Left kidney (tissue), 2 donors: ENCODE results near the gene CLIP2. TPM values are rescaled to one million over a fixed set of nuclear protein-coding genes. Genes with fewer than 3 reads are reported as not detected.

Source experiments
- DNase-seq: peaks from one replicate; pipeline ENCODE4 v3.0.0-alpha.2; 2013
- polyA plus RNA-seq: library from polyadenylated mRNA; unstranded; fragments of 120-200 nt; gene quantifications from one replicate; pipeline ENCODE4 v1.2.1, GENCODE V29; 2013; ENCODE audit not compliant: insufficient read length

CLIP2 gene
- polyA plus RNA-seq, 1 donor: 22.3 TPM

DNA sequence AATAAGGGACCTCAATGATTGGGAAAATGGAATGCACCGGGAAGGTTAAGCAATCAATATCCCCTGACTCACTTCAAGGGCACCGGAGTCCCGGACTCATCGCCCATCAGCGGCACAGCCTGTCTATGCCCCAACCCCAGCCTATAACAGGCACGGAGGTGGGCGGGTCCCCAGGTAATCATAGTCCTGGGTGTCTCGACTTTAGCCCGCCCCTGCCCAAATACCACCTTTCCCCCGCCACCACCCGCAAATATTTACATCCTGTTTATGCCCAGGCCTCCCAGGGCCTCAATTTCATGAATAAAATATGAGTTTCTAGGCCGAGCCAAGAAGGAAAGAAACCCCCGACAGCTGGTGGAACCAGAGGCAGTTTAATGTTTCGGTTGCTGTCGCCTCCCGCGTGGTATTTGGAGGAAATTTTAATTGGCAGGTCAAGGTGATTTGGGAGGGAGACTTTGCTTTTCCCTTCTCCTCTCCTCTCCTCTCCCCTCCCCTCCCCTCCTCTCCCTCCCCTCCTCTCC, 19.4 kb upstream of the CLIP2 start:
- peak; percentile 88 for DNase-seq

DNA sequence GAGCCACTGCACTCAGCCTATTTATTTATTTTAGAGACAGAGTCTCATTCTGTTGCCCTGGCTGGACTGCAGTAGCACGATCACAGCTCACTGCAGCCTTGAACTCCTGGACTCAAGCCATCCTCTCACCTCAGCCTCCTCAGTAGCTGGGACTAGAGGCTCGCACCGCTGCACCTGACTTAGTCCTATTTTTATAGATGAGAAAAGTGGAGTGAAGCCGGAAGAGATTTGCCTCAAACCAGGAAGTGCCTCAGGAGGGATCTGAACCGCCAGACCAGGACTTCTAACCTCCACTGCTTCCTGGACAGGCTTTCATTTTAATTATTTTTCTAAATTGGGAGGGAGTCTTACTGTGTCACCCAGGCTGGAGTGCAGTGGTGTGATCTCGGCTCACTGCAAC, 17.5 kb upstream of the CLIP2 start:
- no peak for DNase-seq

DNA sequence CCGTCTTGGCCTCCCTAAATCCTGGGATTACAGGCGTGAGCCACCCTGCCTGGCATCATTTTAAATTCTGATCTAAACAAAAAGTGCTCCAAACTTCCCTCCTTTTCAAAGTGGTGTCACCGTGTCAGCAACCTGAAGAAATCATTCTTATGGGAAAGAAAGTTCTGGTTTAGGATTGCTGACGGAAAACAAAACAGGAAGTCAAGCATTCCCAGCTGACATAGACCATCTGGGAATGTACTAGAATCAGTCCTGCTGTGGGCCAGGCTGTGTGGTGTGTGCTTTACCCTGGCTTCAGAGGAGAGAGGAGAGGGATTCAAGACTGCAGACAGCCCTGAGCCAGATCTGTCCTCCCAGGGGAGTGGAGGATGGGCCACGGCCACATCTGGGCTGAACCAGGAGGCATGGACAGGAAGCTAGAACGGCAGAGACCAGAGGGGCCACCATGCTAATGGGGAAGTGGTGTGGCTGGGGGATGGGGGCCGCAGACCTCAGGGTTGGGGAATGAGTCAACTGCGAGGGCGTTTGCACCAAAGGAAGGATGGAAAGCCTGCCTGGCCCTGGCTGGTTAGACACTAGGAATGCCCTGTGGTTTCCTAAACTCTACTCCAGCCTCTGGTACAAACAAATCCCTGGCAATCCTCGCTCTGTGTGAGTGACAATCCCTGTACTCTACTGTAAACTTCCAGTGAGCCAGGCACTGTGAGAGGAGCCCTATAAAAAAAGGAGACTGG, 16.7 kb upstream of the CLIP2 start:
- DNase-seq: peak; percentile 80

DNA sequence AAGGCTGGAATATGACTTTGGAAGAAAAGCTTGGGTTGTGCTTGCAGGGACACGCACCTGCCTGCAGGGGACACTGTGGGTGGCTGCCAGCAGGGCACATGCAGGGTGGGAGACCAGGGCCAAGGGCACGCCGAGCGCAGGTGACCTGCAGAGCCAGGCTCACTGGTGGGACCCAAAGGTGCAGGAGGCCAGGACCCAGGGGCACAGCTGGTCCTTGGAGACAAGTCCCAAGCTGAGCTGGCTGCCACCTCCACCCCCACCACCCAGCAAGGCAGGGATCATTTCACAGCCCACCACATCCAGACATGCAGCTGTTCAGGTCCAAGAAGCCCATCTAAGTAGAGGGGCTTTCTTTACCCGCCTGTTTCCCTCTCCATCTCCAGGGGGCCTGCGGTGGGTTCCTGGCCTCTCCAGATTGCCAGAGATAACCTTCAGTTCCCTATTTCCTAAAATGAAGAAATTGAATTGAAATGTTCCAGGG, 13.8 kb upstream of the CLIP2 start:
- DNase-seq: no peak

DNA sequence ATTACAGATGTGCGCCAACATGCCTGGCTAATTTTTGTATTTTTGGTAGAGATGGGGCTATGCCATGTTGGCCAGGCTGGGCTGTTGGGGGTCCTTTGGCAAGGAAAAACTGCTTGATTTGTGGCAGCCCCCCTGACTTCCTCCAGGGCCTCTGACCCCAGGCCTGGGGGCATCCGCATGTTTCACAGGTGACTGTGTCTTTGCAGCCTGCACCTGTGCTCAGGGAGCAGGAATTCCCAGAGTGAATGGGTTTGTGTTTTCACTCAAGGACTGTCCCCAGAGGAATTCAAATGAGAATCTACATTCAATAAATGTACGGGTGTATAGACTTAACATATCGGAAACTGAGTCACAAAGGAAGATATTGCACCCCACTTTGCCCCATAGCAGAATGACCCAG, 11.6 kb upstream of the CLIP2 start:
- DNase-seq: no peak

DNA sequence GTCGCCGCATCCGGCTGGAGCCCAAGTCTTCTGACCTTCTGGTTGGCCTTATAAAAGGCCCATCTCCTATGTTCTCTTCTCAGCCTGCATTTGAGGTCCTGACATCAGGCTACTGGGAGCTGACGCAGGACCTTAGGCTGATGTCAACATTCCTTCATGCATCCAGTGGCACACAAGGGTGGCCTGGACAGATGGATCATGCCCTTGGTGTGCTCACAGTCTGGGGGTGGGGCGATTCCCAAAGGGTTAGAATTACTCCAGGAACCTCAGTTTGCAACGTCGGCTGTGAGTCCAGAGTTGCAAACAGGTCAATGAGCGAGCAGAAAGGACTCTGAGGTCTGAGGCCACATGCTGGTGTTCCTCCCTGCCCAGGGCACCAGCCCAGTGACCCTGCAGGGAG, 8.2 kb upstream of the CLIP2 start:
- DNase-seq: no peak

DNA sequence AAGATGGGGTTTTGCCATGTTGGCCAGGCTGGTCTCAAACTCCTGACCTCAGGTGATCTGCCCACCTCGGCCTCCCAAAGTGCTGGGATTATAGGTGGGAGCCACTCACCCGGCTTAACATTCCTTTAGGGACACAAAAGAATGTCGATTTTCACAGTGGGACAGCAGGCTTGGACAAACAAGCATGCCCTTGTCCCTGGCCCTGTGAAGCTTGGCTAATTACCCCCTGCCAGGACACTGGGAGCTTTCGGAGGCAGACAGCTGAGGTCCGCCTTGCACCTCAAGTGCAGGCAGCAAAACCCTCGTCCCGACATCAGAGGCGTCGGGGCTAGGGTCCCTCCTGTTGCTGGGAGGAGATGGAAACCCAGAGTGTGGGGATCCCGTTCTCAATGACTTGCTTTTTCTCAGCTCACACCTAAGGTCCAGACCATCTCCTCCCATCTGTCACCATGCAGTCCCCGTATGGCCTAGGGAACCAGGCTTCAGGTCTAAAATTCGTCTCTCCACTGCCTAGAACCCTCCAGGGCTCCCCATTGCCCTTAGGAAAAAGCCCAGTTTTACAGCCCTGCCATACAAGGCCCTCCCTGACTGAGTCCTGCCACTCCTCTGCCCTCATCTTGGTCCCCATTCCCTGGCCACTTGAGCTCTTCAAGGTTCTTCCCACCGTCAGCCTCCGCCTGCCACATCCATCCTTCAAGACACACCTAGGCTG, 6.3 kb upstream of the CLIP2 start:
- no peak for DNase-seq

DNA sequence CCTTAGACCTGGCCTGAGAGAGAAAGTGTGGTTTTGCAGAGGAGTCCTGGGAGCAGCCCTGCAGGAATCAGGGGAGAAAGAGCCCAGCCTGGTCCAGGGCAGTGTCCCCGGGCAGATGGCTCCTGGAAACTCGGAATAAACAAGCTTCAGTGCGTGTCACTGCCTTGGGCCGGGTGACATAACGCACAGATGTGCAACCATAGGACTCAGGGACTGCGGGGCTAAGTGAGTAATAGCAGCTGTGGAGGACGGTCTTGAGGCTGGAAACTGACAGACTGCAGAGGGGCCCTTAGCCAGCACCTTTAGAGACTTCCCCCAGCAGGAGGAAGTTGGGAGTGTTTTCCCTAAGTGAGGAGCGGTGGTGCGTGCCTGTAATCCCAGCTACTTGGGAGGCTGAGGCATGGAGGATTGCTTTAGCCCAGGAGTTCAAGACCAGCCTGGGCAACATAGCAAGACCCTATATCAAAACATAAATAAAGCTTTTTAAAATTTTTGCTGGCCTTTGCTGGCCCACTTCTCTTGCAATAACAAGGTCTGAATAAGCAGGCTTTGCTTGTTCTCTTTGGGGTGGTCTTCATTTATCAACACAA, 5.3 kb upstream of the CLIP2 start:
- DNase-seq: no peak

DNA sequence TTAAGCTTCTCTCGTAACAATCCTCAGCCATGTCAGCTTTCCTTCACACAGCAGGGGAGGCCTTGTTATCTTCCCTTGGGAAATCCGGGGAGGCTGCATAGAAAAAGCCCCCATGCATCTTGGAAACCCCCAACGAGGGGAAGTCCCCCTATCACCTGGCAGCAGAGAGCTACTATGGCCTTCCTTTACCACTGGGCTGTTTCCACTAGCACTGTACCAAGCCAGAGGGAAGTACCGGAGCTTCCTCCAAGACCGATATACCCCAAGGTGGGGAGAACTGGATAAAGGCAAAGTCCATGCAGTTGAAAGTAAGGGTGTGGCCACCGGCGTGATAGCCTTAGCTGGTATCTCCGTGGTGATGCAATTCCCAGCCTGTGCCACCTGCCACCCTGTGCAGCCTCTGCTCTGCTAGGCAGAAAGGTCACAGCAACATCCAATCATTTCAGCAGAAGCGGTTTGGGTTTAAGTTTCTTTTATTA, 4.4 kb upstream of the CLIP2 start:
- no peak for DNase-seq

DNA sequence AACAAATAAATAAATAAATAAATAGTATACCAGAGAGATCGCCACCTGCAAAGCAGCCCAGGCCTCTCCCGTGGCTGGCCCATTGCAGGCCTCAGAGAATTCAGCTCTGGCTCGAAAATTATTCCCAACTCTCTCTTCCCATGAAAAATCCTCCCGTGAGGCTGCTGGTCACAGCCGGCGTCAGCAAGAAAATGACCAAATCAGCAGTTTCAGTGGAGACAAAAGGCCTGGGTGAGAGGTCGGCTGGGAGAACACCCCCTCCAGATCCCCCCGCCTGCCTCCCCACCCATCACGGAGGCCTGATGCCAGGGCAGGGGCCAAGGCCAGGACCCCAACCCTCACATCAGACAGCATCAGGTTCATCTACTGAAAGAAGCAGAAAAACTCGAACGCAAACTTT, 3.1 kb upstream of the CLIP2 start:
- DNase-seq: no peak

DNA sequence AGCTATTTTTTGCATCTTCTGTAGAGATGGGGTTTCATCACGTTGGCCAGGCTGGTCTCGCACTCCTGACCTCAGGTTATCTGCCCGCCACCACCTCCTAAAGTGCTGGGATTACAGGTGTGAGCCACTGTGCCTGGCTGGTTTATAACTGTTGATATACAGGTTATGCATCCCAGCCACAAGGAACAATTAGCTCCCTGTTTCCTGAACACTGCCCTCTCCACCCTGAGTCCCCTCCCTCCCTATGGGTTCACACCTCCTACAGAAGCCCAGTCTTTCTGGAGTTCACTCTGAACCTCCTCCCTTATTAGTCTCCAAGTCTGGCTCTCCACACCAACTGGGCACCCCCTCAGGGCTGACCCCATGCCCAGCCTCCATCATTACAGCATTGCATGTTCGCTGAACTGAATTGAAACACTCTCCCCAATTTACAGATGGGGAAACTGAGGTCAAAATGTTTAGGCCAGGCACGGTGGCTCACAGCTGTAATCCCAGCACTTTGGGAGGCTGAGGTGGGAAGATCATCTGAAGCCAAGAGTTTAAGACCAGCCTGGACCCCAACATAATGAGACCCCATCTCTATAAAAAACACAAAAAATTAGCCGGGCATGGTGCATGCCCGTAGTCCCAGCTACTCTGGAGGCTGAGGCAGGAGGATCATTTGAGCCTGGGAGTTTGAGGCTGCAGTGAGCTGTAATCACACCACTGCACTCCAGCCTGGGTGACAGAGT, 1.7 kb upstream of the CLIP2 start:
- no peak for DNase-seq

DNA sequence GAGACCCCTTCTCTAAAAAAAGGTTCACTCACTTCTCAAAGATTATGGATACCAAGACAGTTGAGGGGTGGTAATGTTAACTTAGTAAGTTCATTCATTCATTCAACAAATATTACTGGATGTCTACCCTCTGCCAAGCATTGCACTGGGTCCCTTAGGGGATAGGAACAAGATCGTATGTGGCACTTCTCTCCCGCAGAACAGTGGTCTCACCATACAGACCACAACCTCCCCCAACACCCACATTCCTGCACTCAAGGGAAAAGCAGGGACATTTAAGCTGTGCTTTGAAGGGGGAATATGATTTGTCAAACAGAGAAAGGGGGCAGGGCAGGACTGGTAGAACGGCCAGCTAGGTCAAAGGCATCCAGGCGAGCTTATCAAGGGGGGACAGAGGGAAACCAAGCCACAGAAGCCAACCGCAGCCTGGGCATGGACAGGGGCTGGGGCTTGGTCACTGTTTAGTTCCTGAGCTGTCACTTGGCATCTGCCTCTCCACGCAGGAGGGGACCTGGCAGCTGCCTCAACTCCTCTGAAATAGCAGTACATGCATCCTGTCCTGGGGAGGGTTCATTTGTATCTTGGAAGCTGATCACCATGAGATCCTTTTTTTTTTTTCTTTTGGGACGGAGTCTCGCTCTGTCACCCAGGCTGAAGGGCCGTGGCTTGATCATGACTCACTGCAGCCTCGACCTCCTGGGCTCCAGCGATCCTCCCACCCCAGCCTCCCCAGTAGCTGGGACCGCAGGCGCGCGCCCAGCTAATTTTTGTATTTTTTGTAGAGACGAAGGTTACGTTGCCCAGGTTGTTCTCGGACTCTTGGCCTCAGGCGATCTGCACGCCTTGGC, 949 bp upstream of the CLIP2 start:
- no peak for DNase-seq

DNA sequence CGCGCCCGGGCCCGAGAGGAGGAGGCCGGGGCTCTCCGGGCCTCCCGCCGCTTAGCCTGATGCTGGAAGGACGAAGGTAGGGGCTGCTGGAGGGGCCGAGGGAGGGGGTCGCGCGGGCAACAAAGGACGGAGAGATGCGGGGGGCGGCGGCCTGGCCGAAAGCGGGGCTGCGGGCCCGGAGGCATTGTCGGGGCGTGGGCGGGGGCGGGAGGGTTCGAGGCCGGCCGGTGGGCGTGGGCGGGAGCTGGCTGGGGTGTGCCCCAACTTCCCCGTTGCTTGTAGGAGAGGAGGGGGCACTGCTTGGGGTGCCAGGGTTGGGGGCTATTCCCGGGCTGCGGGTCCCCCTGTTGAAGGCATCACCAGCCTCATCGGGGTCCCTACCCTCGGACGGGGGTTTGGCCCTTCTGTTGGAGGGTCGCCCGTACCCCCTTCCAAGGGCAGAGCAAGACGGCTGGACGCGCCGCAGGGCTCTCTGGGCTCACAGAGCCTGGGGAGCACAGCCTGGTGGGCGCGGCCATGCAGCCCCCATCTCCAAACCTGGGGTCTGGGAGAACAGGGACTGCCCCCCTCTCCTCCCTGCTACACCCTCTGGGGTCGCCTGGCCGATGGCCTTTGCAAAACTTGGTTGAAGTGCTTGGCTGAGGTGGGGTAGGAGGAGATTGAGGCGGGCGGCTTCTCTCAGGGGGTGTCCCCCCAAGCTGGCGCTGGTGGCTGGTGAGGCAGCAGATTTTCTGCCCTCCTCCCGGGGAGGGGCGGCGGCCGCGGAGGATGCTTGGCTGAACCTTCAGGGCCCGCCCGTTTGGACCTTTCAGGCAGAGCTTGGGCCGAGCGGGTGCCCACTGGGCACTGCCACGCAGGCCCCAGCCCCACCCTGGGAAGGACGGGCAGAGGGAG, 699 bp downstream of the CLIP2 start:
- DNase-seq: no peak

DNA sequence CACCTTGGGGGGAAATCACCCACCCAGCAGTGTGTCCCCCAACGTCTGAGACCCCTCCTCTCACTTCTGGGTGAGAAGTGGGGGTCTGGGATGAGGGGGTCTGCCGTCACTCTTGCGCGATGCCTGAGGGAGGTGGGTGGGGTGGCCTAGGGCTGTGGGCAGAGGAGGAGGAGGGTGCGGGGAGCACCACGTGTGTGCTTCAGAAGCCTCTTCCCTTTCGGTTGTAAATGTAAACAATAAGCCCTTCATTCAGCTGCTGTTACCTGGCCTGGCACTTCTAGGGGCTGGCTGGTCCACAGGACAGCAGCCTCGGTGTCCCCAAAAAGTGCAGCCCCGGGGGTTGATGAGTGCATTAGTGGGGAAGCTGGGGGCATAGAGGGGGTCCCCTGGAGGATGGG, 1.3 kb downstream of the CLIP2 start:
- DNase-seq: no peak

DNA sequence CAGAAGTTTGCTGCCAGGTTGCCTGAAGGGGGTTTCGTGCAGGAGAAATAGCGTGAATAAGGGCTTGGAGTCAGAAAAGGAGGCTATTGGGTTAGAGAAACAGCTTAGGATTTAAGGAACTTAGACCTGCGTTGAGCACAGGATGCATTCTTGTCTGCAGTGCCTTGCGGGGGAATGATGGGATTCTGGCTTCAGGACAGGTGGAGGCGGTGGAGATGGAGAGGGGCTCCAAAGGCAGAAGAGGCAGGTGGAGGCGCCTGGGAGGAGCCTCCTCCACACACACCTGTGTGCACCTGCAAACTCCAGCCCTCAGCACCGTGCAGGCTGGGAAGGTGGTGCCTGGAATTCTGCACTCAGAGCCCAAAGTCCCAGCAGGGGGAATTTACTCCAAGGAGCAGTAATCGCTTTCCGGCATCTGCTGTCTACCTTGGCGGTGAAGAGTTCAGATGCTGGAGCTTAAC, 1.8 kb downstream of the CLIP2 start:
- no peak for DNase-seq

DNA sequence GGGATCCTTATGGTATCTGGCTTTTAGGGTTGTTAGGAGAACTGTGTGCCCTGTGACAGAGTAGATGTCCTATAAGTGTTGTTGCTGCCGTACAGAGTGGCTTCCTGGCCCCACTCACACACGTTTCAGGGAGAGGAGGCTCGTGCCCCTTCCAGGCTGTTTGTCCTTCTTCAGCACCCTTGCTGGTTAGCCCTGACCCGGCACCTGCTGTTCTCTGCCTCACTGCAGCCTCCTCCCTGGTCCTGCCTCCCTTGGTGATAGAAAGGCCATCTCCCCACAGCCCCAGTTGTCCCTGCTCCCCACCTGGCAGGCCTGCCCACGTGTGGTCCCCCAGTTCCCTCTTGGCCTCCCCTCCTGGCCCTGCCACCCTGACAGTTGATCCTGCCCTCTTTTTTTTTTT, 2.3 kb downstream of the CLIP2 start:
- no peak for DNase-seq

DNA sequence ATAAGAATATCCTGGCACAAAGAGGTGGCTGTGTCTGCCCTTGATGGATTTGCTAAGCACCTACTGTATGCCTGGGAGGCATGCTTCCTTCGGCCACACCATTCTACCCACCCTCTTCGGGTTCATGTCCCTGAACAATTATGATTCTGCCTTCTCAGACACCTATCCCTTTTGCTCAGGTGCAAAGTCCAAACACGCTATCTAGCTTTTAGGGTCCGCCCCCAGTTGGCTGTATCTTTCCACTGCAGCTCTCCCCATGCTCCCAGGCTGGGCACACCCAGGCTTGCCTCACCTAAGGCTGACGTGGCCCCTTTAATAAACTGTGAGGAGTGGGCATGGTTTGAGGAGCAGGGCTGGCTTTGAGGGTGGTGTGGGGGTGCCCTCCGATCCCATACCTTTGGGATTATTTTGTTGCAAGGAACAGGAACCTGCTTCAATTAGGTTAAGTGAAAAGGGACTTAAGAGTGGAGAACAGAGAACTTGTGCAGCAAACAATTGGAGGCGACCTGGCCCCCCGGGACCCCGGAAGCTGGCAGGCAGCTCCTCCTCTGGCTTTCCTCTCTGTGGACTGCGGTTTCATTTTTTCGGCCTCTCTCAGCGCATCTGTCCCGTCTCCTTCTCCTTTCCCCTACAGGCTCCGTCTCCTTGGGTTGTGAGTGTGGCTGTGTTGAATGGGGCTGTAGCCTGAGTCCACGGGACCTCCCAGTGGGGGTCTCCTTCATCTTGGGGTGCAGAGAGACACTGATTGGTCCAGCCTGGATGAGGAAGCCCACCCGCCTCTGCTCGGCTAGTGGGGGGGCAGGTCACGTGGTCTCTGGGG, 3.8 kb downstream of the CLIP2 start:
- DNase-seq: no peak

DNA sequence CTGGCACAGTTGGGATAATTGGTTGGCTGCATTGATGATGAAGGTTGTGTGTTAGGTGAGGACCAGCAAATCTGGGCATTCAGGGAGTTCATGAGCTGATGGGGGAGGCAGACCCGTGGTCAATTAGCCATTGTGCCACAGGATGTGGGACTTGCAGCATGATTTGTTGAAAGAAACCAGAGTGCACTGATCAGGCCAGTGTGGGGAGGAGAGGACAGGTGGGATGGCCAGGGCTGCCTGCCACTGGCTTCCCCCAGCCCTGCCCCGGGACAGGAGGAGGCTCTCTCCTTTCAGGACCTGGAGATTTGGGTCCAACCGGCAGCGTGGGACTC, 4.3 kb downstream of the CLIP2 start:
- DNase-seq: no peak
